HL-60/S4 treated with retinoic acid at 250 ng/mL for 4 days and 3 days (cell line): Measurements from ENCODE around the gene JPT1.
"Not testable (repeated sequence)": the region's sequence is repeated elsewhere in the genome, so short reads cannot be mapped to it uniquely, and the experiment has no call there.

Source experiments
- in situ Hi-C: fragments of 300-500 bp; cut with MboI; formaldehyde crosslinking; loops from 2 replicates; pipeline ENCODE4 v1.7.0; 2022; ENCODE audit warnings: low sequenced_read_pairs

The JPT1 gene, protein sequence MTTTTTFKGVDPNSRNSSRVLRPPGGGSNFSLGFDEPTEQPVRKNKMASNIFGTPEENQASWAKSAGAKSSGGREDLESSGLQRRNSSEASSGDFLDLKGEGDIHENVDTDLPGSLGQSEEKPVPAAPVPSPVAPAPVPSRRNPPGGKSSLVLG

DNA sequence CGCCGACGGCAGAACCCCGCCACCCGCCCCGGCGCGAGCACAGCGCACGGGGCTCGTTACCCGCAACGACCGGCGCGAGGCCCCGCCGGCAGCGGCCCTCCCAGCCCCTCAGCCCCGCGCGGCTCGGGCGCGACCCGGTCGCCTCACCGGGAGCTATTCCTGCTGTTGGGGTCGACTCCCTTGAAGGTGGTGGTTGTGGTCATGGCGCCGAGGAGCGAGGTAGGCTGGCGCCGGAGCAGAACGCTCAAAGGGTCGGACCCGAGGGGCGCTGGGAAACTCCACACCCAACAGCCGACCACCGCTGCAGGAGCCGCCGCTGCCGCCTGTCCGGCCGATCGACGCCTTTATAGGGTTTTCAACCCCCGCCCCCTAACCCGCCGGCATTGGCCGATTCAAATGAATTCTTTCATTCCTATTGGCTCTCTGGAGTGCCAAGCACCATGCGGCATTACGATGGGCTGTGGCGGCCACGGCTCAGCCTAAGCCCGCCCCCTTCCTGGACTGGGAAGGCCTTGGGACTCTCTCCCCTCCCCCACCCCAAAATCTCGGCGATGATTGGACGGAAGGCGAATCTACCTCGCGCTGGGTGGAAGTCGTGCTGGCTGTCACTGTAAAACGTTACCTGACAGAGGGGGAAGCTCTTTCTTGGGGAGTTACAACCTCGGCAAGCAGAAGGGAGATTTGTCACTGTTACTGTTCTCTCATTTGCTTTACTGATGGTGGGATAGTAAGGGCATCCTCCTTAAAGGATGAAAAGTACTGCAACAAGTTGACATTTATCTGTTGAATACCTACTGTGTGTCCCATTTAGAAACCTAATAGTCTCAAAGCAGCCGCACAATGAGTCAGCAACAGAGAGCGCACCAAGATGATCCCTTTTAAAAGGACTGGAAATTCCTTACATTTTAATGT lies at the start of gene JPT1:
JPT1 (minus strand) TSS at position 318 of the 912 bp plus-strand sequence; CDS start at position 203, 115 bp downstream.
- in situ Hi-C loops = no loop called here

DNA sequence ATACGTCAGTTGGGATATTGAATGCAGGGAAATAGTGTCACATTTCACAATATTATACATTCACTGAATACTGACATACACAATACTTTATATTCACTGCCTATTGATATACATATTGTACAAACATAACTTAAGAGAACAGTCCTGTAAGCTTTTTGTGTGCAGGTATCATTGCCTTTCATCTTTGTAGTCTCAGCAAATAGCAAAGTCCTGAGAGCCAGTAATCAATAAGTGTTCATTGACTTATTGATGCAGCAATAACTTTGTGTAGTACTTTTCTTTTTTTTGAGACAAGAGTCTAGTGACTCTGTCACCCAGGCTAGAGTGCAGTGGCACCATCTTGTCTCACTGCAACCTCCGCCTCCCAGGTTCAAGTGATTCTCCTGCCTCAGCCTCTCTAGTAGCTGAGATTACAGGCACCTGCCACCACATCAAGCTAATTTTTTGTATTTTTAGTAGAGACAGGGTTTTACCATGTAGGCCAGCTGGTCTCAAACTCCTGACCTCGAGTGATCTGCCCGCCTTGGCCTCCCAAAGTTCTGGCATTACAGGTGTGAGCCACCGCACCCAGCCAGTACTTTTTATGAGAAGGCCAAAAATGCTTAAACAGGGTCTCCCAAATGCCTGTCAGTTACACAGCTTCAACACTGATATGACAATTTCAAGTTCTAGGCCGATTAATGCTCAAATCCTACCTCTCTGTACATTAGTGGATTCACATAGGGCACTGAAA lies 45.7 kb upstream of the JPT1 start:
- in situ Hi-C loops = no loop called here

- in situ Hi-C loops = no loop called here
Measured at GRCh38 chr17:75194879-75195278, 40.6 kb upstream of the JPT1 start.

DNA sequence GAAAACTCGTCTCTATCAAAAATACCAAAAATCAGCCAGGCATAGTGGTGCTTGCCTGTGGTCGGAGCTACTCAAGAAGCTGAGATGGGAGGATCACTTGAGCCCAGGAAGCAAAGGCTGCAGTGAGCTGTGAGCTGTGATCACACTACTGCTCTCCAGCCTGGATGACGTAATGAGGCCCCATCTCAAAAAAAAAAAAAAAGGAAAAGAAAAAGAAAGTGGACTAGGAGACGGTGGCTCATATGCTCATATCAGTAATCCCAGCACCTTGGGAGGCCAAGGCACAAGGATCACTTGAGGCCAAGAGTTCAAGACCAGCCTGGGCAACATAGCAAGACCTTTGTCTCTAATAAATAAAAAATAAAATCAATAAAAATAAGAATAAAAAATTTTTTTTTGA lies 37.3 kb upstream of the JPT1 start:
- in situ Hi-C loops = no loop called here

- in situ Hi-C loops = no loop called here
Measured at GRCh38 chr17:75188614-75189013, 34.3 kb upstream of the JPT1 start.

- in situ Hi-C loops = no loop called here
Measured at GRCh38 chr17:75183999-75184884, 29.9 kb upstream of the JPT1 start.

GRCh38 chr17:75182569-75183436 lies 28.5 kb upstream of the JPT1 start, which contains the start of gene SUMO2:
TSS of gene SUMO2 (minus strand) at chr17:75182959. CDS start at chr17:75182834, 125 bp downstream.
- in situ Hi-C loops = no loop called here

GRCh38 chr17:75182319-75182568 lies 27.9 kb upstream of the JPT1 start:
- in situ Hi-C loops = no loop called here

- in situ Hi-C loops = no loop called here
Measured at GRCh38 chr17:75181608-75182318, 27.5 kb upstream of the JPT1 start.

DNA sequence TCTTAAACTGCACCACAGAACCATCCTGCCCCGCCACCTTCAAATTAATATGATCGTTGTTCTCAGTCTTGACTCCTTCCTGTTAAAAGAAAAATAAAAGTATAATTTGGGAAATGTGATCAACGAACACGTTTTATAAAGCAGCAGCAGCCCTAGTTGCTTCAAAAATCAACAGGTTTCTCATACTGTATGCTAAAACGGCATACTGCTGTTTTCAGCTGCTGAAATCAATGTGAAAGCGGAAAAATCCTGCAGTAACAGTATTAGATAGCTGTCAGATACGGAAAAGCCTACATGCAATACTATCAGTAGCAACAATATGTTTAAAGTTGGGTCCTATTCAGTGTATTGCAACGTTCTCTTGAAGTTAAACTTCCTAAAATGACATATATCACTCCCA lies 26.8 kb upstream of the JPT1 start:
- in situ Hi-C loops = no loop called here

- in situ Hi-C loops = no loop called here
Measured at GRCh38 chr17:75178453-75178852, 24.1 kb upstream of the JPT1 start.

DNA sequence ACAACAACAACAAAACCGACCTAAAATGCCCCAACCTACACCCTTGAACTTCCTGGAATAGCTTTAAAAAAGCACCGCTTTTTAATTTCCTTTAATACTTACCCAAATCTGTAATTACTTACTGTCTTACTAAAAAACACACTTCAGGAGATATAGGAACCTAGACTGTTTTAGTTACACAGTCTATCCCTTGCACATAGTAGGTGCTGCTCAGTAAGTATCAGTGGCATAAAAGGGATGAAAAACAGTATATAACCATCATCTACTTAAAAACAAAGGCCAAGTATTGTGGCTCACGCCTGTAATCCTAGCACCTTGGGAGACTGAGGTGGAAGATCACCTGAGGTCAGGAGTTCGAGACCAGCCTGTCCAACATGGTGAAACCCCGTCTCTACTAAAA lies 22.3 kb upstream of the JPT1 start:
- in situ Hi-C loops = no loop called here

DNA sequence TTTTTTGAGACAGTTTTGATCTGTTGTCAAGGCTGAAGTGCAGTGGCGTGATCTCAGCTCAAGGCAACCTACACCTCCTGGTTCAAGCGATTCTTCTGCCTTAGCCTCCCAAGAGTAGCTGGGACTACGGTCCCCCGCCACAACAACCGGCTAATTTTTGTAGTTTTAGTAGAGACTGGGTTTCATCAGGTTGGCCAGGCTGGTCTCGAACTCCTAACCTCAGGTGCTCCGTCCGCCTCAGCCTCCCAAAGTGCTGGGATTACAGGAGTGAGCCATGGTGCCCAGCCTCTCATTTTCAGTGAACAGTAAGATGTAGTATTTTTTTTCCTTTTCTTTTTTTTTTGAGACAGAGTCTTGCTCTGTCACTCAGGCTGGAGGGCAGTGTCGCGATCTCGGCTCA lies 20.7 kb upstream of the JPT1 start:
- in situ Hi-C loops = no loop called here

- in situ Hi-C loops = no loop called here
Measured at GRCh38 chr17:75173526-75173925, 19.2 kb upstream of the JPT1 start.

GRCh38 chr17:75168998-75169397 lies 14.7 kb upstream of the JPT1 start:
- in situ Hi-C loops = no loop called here

GRCh38 chr17:75164606-75165005 lies 10.3 kb upstream of the JPT1 start:
- in situ Hi-C loops = not testable (repeated sequence)

- in situ Hi-C loops = no loop called here
Measured at GRCh38 chr17:75163074-75163473, 8.8 kb upstream of the JPT1 start.

- in situ Hi-C loops = no loop called here
Measured at GRCh38 chr17:75160211-75160610, 5.9 kb upstream of the JPT1 start.
